Coronary artery (tissue), 2 donors: ENCODE measurements around the gene TREH.
A peak's percentile ranks its signal among the peaks of the same experiment; 100 is the strongest.

Experiments
- DNase-seq: peaks from one replicate; pipeline ENCODE4 v3.0.0-alpha.2; 2017; ENCODE audit warnings: low spot score
- H3K27ac ChIP-seq, 2 donors: fragments of 200-600 bp; sonication (generic); one replicate each; pipeline ENCODE4 v1.5.1; 2016 to 2019
- H3K4me3 ChIP-seq: fragments of 200-600 bp; sonication (generic); 2 replicates; pipeline ENCODE4 v1.5.1; 2016; ENCODE audit warnings: mild to moderate bottlenecking, moderate library complexity
- TF ChIP-seq, protein P1 (sequence below): fragments of 200-600 bp; sonication (generic); IDR thresholded peaks from one replicate; pipeline ENCODE4 v1.5.1; 2019; ENCODE audit warnings: antibody characterized with exemption

The TREH gene

GRCh38 chr11:118634431-118635236 is 44.8 kb downstream of the TREH start:
- H3K4me3 ChIP-seq, result peak overlapping the region; percentile 61
- DNase-seq, result peak; percentile 88

DNA sequence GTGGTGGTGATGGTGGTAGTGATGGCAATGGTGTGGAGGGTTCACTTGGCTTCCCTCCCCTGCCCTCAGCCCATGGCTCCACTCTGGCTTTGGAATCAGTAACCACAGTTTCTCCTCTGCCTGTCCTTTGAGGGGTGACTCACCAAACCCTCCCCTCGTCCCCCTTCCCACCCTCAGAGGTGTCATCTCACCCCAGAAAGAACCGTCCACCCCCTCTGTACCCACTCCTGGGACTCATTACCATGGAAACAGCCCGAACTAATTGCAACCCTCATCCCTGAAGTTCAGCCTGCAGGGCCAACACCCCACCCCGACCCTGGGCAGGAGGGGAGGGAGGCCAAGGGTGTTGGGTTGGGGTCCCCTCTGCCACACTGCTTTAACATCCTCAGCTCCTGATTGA is 45.5 kb downstream of the TREH start:
- H3K4me3 ChIP-seq, result peak overlapping the region; percentile 61
- no peak for DNase-seq
- peak overlapping the region; percentile 73 to 91 for H3K27ac ChIP-seq
- TF ChIP-seq, protein P1, sequence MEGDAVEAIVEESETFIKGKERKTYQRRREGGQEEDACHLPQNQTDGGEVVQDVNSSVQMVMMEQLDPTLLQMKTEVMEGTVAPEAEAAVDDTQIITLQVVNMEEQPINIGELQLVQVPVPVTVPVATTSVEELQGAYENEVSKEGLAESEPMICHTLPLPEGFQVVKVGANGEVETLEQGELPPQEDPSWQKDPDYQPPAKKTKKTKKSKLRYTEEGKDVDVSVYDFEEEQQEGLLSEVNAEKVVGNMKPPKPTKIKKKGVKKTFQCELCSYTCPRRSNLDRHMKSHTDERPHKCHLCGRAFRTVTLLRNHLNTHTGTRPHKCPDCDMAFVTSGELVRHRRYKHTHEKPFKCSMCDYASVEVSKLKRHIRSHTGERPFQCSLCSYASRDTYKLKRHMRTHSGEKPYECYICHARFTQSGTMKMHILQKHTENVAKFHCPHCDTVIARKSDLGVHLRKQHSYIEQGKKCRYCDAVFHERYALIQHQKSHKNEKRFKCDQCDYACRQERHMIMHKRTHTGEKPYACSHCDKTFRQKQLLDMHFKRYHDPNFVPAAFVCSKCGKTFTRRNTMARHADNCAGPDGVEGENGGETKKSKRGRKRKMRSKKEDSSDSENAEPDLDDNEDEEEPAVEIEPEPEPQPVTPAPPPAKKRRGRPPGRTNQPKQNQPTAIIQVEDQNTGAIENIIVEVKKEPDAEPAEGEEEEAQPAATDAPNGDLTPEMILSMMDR, result no peak

More at GRCh38 chr11:118634431-118635236, 44.8 kb downstream of the TREH start:
- peak overlapping the region; percentile 73 to 91 for H3K27ac ChIP-seq
- TF ChIP-seq, protein P1, result no peak

DNA sequence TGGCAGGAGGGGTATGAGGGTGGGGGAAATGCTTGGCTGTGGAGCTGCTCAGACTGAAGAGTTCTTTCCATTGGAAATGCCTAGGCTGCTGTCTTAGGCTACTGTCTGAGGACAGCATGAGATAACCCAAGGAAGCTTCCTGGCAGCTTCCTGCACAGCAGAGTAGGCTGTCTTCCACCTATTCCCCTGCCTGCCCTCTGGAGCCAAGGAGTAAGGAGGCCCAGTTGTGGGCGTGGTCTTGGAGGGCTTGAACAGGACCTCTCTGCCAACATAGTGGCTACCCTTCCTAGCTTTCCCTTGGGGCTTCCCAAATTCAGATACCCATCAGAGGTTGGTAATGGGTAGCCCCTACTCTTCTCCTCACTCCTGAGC is 46.1 kb downstream of the TREH start:
- DNase-seq, result no peak
- peak overlapping the region; percentile 73 to 91 for H3K27ac ChIP-seq

GRCh38 chr11:118632577-118633318 is 46.7 kb downstream of the TREH start:
- H3K27ac ChIP-seq, result peak overlapping the region in 1 of 2 donors; percentile 91
- H3K4me3 ChIP-seq, result no peak overlapping the region
- no peak for DNase-seq
- TF ChIP-seq, protein P1, result no peak

More for the DNA sequence above, 46.1 kb downstream of the TREH start:
- H3K4me3 ChIP-seq, result no peak overlapping the region
- TF ChIP-seq, protein P1, result no peak

DNA sequence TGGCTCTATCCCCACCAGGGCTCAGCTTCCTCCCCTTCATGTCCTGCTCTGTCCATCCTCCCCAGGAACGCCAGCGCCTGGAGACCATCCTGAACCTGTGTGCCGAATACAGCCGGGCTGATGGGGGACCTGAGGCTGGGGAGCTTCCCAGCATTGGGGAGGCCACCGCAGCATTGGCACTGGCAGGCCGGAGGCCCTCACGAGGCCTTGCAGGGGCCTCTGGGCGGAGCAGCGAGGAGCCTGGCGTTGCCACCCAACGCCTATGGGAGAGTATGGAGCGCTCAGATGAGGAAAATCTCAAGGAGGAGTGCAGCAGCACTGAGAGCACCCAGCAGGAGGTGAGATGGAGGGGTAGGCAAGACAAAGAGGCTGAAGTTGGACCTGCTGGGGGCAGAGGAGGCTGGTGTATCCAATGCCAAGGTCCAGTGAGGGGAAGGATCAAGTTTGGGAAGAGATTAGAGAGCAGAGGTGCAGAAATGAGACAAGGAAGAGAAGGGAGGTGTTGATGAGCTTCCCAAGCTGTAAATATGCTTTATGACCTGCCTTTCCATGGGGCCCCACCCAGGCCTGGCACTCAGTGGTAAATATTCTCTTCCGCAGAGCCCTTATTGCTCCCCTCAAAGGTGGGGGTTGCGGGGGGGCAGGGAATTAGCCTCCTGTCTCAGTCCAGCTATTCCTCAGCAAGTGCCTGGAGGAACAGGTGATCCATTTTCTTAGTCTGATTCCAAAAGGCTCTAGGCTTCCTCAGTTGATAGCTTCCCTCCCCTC is 48.1 kb downstream of the TREH start:
- TF ChIP-seq, protein P1, result no peak
- peak overlapping the region in 1 of 2 donors; percentile 1 for H3K27ac ChIP-seq
- no peak for DNase-seq
- no peak overlapping the region for H3K4me3 ChIP-seq

DNA sequence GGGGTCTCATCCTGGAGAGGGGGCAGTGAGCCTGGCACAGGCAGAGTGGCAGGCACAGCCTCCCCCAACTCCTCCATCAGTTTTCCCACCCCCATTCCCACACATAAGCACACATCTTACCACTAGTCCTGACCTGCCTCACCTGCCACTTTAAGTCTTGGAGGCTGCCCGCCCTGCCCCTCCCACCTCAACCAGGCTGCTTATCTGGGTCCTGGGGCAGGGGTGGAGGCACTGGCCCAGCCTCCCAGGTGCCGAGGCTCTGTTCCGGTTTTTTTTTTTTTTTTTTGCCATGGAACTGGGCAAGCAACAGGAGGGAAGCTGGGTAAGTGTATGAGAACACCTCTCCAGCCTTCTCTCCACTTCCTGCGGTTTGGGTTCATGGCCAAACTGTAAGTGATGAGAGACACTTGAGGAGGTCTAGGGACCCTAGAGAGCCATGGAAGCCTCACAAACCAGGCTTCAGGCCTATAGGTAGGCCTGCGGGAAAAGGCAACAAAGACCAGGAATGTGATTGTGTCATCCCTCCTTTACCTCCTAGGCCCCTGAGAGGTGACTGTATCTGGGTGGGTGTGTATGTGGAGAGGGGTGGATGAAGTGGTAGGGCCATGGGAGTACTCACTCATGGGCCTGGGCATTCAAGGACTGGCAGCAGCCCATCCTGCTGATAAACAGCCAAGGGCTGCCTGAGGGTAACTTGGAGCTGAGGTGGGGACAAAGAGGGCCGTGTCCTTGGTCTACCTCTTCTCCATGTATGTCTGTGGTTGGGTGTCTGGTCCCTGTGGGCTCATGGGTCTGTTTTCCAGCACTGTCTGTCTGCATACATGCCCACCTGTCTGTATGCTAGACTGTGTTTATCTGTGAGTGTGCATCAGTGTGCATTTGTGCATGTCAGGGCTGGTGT is 49.4 kb downstream of the TREH start:
- no peak for DNase-seq
- H3K4me3 ChIP-seq, result no peak overlapping the region
- TF ChIP-seq, protein P1, result no peak
- peak overlapping the region in 1 of 2 donors; percentile 50 for H3K27ac ChIP-seq
